ENCODE results near the gene EML5.

DNA sequence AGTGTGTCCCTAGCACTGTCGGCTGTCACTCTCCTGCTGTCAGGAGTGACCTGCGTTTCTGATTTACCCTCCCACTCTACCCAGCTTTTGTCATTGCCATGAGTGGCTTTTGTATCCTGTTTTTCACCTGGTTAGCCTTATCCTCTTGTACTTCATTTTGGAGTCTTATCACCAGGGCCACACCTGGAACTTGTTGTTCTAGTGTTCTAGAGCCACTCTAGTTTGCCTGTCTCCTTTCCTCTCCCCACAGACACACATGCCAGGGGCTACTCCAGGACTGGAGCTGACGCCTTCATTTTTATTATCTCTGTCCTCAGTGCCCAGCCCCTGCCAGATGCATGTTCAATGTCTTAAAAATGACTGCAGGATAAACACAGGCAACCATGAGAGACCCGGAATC is 195.7 kb downstream of the EML5 start:
- TF ChIP-seq, protein P1, sequence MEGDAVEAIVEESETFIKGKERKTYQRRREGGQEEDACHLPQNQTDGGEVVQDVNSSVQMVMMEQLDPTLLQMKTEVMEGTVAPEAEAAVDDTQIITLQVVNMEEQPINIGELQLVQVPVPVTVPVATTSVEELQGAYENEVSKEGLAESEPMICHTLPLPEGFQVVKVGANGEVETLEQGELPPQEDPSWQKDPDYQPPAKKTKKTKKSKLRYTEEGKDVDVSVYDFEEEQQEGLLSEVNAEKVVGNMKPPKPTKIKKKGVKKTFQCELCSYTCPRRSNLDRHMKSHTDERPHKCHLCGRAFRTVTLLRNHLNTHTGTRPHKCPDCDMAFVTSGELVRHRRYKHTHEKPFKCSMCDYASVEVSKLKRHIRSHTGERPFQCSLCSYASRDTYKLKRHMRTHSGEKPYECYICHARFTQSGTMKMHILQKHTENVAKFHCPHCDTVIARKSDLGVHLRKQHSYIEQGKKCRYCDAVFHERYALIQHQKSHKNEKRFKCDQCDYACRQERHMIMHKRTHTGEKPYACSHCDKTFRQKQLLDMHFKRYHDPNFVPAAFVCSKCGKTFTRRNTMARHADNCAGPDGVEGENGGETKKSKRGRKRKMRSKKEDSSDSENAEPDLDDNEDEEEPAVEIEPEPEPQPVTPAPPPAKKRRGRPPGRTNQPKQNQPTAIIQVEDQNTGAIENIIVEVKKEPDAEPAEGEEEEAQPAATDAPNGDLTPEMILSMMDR (IDR thresholded peaks at IDR 0.05), result no peak
- TF ChIP-seq POLR2A (IDR thresholded peaks at IDR 0.05), result no peak

Measured in testis (tissue), 2 donors.